Muscle of leg (tissue), 11 donors: Measurements from ENCODE around the gene AVPR2. TPM values are rescaled to one million over a fixed set of nuclear protein-coding genes. Genes with fewer than 3 reads are reported as not detected.

ENCODE experiments used
- DNase-seq: peaks from one replicate; pipeline ENCODE4 v3.0.0; 2013
- H3K27ac ChIP-seq: one replicate; pipeline ENCODE4 v1.5.1; 2013; ENCODE audit warnings: mild to moderate bottlenecking, low read length, control low read depth
- H3K27me3 ChIP-seq: one replicate; pipeline ENCODE4 v1.6.1; 2013; ENCODE audit warnings: low read length; ENCODE audit not compliant: control insufficient read depth, insufficient read depth
- H3K36me3 ChIP-seq: one replicate; pipeline ENCODE4 v1.6.1; 2013; ENCODE audit warnings: low read length; ENCODE audit not compliant: control insufficient read depth, insufficient read depth
- H3K4me1 ChIP-seq: one replicate; pipeline ENCODE4 v1.6.1; 2013; ENCODE audit warnings: low read length; ENCODE audit not compliant: control insufficient read depth, insufficient read depth
- H3K4me3 ChIP-seq: one replicate; pipeline ENCODE4 v1.5.1; 2013; ENCODE audit warnings: low read length, control low read depth
- H3K9me3 ChIP-seq: replicated peaks from 2 replicates; pipeline ENCODE4 v1.6.1; 2013; ENCODE audit warnings: low read depth, low read length; ENCODE audit not compliant: control insufficient read depth
- WGBS: methylation state at CpG from one replicate; pipeline ENCODE4 v1.1.5; 2013; ENCODE audit warnings: missing lambda C conversion rate; ENCODE audit not compliant: insufficient coverage; 5-methylcytosine and 5-hydroxymethylcytosine counted together
- polyA plus RNA-seq, 8 donors: library from polyadenylated mRNA; unstranded; fragments of 120-200 nt; gene quantifications; one replicate each; pipeline versions ENCODE4 v1.2.1 to v1.2.3, GENCODE V29; 2013; ENCODE audit warnings: inconsistent platforms in 1 of 8, low replicate concordance in 1 of 8; ENCODE audit not compliant: insufficient read length in 8 of 8, insufficient read depth in 1 of 8
- total RNA-seq: library from RNA; stranded (reverse); fragments of 120-200 nt; gene quantifications from one replicate; pipeline ENCODE4 v1.2.4, GENCODE V29; 2013

Gene AVPR2
- total and polyA plus RNA-seq, 9 donors: 0.49 to 1.2 (median 0.79) TPM

- H3K4me3 ChIP-seq: no peak overlapping the region
- H3K27me3 ChIP-seq: peaks cover 28% of the 10 kb centered on the region
- 63% methylated on average over 15 of the region's 18 CpGs for WGBS
- no peaks in the 10 kb centered on the region for H3K36me3 ChIP-seq
- peak; percentile 49 for DNase-seq
- peaks cover 37% of the 10 kb centered on the region for H3K4me1 ChIP-seq
- peak overlapping the region; percentile 42 for H3K27ac ChIP-seq
- H3K9me3 ChIP-seq: no peaks in the 10 kb centered on the region
Measured at GRCh38 chrX:153903238-153903980, 1.1 kb upstream of the AVPR2 start.

- Histone ChIP-seq H3K27ac (no peak overlapping the region), H3K36me3 (peaks cover 4% of the 10 kb centered on the region), H3K4me1 (peaks cover 37% of the 10 kb centered on the region), H3K27me3 (peaks cover 35% of the 10 kb centered on the region), H3K4me3 (no peak overlapping the region), H3K9me3 (no peaks in the 10 kb centered on the region)
- WGBS: 97% methylated on average over 31 of the region's 32 CpGs
- no peak for DNase-seq
Measured at GRCh38 chrX:153905481-153906095, 1.1 kb downstream of the AVPR2 start.

GRCh38 chrX:153906126-153906917, 1.8 kb downstream of the AVPR2 start:
- Histone ChIP-seq H3K36me3 (peaks cover 4% of the 10 kb centered on the region), H3K9me3 (no peaks in the 10 kb centered on the region), H3K4me1 (peaks cover 31% of the 10 kb centered on the region), H3K27me3 (peaks cover 36% of the 10 kb centered on the region), H3K27ac (no peak overlapping the region), H3K4me3 (no peak overlapping the region)
- 79% methylated on average over 27 of the region's 27 CpGs for WGBS
- DNase-seq: no peak

- no peak for DNase-seq
- Histone ChIP-seq H3K9me3 (no peaks in the 10 kb centered on the region), H3K36me3 (peaks cover 4% of the 10 kb centered on the region), H3K27me3 (peaks cover 32% of the 10 kb centered on the region), H3K27ac (no peak overlapping the region), H3K4me1 (peaks cover 20% of the 10 kb centered on the region), H3K4me3 (no peak overlapping the region)
- WGBS: 83% methylated on average over 9 of the region's 12 CpGs
Measured at GRCh38 chrX:153907456-153907855, 3.0 kb downstream of the AVPR2 start.

- Histone ChIP-seq H3K9me3 (no peaks in the 10 kb centered on the region), H3K27me3 (peaks cover 39% of the 10 kb centered on the region), H3K4me1 (peaks cover 14% of the 10 kb centered on the region), H3K36me3 (peaks cover 4% of the 10 kb centered on the region), H3K27ac (no peak overlapping the region), H3K4me3 (no peak overlapping the region)
- 89% methylated on average over 23 of the region's 23 CpGs for WGBS
- no peak for DNase-seq
Measured at GRCh38 chrX:153908219-153908860, 3.9 kb downstream of the AVPR2 start.

- H3K27ac ChIP-seq: no peak overlapping the region
- H3K4me1 ChIP-seq: peaks cover 6% of the 10 kb centered on the region
- peaks cover 4% of the 10 kb centered on the region for H3K36me3 ChIP-seq
- H3K4me3 ChIP-seq: no peak overlapping the region
- peaks cover 45% of the 10 kb centered on the region for H3K27me3 ChIP-seq
- H3K9me3 ChIP-seq: no peaks in the 10 kb centered on the region
- DNase-seq: no peak
- 61% methylated on average over 21 of the region's 37 CpGs for WGBS
Measured at GRCh38 chrX:153909024-153909979, 4.8 kb downstream of the AVPR2 start.

GRCh38 chrX:153909980-153910360, 5.5 kb downstream of the AVPR2 start:
- no peak overlapping the region for H3K4me3 ChIP-seq
- DNase-seq: no peak
- WGBS: 97% methylated on average over 18 of the region's 25 CpGs
- H3K4me1 ChIP-seq: peaks cover 3% of the 10 kb centered on the region
- no peaks in the 10 kb centered on the region for H3K9me3 ChIP-seq
- H3K27me3 ChIP-seq: peaks cover 42% of the 10 kb centered on the region
- H3K36me3 ChIP-seq: peaks cover 4% of the 10 kb centered on the region
- no peak overlapping the region for H3K27ac ChIP-seq

GRCh38 chrX:153910446-153910845, 6.0 kb downstream of the AVPR2 start:
- Histone ChIP-seq H3K4me1 (peaks cover 1% of the 10 kb centered on the region), H3K27ac (no peak overlapping the region), H3K36me3 (peaks cover 4% of the 10 kb centered on the region), H3K4me3 (no peak overlapping the region), H3K27me3 (peaks cover 40% of the 10 kb centered on the region), H3K9me3 (no peaks in the 10 kb centered on the region)
- no peak for DNase-seq
- 93% methylated on average over 16 of the region's 22 CpGs for WGBS

GRCh38 chrX:153911798-153912197, 7.3 kb downstream of the AVPR2 start:
- WGBS: 90% methylated on average over 2 of the region's 6 CpGs
- Histone ChIP-seq H3K36me3 (peaks cover 4% of the 10 kb centered on the region), H3K27me3 (peaks cover 39% of the 10 kb centered on the region), H3K4me3 (no peak overlapping the region), H3K4me1 (no peaks in the 10 kb centered on the region), H3K9me3 (no peaks in the 10 kb centered on the region), H3K27ac (no peak overlapping the region)
- DNase-seq: no peak
